LNCAP (cell line): ENCODE results near the gene SYCP2.

ENCODE experiments used
- TF ChIP-seq, protein P1 (sequence below): fragments of 450-650 bp; IDR thresholded peaks from 2 replicates; pipeline ENCODE4 v1.5.1; 2017; ENCODE audit warnings: mild to moderate bottlenecking

Gene SYCP2

DNA sequence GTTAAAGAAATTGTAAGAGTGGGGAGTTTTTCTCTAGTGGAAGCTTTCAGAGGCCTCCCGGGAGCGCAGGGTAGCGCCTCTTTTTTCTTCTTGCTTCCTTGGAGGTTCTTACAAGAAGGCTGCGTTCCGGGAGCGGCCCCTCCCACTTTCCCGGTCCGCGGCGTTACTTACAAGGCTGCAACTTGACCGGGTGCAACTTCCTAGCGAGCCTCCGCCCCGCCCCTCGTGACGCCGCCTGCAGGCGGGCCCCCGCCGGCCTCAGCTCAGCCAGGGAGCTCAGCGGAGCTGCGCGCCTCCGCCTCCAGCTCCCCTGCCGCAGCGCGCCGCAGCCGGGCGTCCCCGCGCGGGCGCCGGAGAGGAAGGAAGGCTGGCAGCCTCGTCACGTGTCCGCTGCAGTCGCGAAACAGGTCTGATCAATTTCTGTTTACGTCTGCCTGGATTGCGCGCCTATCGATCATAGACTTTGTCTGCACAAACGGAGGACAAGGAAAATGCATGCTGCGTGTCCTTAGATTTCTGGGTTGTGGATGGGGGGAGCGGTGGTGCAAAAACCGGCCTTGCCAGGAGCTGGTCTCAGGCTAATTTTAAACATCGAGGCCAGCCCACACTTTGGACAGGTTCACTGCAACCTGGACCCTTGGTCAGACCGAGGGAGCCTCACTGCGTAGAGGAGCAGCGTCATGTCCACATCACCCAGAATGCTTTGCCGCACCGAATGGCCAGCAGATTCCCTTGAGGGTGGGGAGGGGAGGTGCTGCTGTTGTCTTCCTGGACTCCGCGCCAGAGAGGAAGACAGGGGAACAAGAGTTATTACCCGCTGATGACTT lies 6.9 kb upstream of the SYCP2 start, which contains the start of the genes FAM217B and PPP1R3D:
Gene FAM217B (plus strand): TSS at position 261 of the 827 bp plus-strand sequence. CDS start 3,555 bp downstream, outside the sequence.
Gene PPP1R3D (minus strand): TSS at position 177 of the 827 bp plus-strand sequence. CDS start 374 bp downstream, outside the sequence.
- TF ChIP-seq, protein P1, sequence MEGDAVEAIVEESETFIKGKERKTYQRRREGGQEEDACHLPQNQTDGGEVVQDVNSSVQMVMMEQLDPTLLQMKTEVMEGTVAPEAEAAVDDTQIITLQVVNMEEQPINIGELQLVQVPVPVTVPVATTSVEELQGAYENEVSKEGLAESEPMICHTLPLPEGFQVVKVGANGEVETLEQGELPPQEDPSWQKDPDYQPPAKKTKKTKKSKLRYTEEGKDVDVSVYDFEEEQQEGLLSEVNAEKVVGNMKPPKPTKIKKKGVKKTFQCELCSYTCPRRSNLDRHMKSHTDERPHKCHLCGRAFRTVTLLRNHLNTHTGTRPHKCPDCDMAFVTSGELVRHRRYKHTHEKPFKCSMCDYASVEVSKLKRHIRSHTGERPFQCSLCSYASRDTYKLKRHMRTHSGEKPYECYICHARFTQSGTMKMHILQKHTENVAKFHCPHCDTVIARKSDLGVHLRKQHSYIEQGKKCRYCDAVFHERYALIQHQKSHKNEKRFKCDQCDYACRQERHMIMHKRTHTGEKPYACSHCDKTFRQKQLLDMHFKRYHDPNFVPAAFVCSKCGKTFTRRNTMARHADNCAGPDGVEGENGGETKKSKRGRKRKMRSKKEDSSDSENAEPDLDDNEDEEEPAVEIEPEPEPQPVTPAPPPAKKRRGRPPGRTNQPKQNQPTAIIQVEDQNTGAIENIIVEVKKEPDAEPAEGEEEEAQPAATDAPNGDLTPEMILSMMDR = no peak

DNA sequence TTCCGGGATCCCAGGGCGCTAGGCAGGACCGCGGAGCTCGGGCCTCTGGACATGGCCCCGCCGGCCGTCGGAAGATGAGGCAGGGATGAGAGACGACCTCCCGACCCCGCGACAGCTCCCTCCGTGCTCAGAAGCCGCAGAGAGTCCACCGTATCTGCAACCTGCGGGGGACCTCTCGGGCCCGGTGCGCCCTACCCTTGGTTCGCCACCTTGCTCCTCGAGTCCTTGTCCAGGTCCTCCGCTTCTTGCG lies 6.4 kb upstream of the SYCP2 start:
- TF ChIP-seq, protein P1 = no peak

DNA sequence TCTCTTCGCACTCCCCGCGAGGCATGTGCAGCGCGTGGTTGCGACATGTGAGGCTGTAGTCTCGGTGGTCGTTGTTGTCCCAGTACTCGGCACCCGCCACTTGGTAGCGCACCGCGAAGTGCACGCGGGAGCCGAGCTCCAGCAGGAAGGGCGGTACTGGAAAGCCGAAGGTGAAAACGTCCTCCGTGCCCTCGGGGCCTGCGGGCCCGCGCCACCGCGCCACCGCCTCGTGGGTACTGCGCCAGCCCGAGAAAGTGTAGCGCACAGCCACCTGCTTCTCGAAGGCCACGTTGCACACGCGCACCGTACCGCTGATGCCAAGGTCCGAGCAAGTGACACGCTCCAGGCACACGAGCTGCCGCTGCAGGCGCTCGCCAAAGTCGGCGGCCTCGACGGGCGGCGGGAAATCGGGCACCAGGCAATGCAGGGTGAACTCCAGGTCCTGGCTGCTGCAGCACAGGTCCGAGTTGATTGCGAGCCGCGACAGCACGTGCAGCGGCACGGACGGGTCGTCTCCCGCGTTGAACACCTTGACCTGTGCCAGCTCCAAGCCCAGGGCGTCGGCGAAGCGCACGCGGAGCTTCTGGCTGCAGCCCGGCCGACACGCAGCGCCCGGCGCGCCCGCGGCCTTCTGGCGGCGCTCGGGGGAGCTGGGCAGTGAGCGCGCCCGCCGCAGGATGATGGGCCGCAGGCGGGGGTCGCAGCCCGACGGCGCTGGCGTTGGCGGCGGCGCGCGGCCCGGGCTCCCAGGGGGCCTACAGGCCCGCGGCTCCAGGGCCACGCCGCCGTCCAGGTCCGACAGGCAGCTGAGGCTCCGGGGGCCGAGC lies 5.8 kb upstream of the SYCP2 start:
- TF ChIP-seq, protein P1 = no peak; the same call in 1 of the 2 replicates

DNA sequence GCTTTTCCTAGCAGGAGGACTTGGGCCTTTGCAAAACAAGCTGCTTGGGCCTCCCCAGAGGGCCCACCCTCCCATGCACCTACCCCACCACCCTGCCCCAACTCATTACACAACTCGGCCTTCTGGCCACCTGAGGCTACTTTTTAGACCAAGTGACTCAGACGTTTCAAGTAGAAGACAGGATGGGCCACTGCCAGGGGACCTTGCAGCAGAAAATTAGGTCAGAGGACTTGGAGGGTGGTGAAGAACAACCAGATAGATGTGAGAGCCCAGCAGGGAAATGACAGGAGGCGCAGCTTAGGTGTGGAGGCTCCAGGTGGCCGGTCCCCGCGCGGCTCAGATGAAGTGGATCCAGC lies 5.2 kb upstream of the SYCP2 start:
- TF ChIP-seq, protein P1 = no peak

DNA sequence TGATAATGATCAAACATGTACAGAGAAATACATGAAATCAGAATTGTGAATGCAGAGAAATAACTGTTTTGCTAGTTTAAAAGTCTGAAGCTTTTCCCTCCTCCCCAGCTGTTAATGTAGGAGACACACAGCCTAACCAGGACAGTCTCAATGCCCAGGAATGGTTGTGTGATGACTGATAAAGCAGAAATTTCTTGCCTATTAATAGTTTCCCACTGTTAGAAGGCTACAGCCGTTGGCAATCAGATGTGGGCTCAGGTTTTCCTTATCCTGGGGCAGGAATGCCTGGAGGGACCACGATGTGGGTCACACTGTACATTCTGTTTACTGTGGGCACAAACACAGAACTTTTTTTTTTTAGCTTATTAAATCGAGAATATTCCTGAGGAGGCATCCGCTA lies 4.8 kb upstream of the SYCP2 start:
- TF ChIP-seq, protein P1 = no peak

DNA sequence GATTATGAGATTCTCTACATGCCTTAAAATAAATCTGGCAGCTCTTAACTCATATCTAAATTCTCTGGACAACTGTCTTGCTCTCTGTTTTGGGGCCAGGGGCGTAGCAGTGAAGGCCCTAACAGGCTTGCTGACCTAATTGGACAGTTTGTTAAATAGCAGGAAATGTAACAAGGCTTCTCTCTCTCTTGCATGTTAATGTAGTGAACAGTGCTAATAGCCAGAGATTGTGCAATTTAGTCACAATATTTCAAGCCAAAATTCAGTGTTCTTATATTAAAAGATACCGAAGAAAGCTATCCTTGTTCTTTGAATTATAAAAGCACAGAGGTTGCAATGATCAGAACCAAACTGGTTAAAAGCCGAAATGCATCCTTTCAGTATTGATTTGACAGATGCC lies 3.7 kb upstream of the SYCP2 start:
- TF ChIP-seq, protein P1 = no peak

DNA sequence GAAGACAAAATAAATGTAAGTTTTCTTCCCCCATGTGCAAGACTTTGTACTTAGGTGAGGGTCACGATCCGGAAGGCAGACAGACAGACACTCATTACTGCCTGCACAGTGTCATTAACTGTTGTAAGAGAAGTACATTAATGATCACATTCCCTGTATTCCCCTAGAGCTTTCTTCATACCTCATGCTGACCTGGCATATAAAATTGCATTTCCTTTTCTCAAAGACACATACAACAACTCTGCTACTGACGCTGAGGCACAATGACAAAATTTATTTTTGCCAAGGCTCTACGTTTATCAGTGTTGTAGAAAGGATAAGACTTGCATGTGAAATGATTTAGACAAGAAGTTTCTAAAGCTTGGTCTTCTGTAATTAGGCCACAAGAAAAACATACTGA lies 3.0 kb upstream of the SYCP2 start:
- TF ChIP-seq, protein P1 = no peak
